CD4-positive, alpha-beta T cell treated with Interleukin-17A for 1 hour (primary cell): ENCODE measurements around the gene CEACAM3.

Experiments used
- DNase-seq: peaks from one replicate; pipeline ENCODE4 v3.0.0-alpha.2; 2020

The CEACAM3 gene

DNA sequence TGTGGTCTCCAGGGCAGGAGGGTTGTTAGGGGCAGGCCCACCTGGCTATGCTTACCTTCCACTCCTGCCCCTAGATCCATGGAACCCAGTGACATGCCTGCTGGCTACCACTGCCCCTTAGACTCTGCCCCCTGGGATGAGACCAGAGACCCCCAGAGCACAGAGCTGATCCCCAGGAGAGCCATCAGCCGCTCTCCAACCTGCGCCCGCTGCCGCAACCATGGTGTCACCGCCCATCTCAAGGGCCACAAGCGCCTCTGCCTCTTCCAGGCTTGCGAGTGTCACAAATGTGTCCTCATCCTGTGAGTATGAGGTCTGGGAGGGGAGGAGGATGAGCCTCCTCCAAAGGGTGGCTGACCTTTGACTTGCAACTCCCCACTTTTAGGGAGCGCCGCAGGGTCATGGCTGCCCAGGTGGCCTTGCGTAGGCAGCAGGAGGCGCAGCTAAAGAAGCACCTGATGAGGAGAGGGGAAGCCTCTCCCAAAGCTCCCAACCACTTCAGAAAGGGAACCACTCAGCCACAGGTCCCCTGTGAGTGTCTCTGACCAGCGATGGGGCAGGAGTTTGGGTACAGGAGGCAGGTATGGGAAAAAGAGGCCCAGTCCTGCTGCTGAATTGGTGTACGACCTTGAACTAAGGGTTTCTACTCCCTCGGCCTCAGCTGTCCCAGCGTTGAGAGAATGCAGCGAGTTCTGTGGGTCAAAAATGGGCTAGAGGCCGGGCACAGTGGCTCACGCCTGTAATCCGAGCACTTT lies 51.1 kb downstream of the CEACAM3 start:
- no peak for DNase-seq

DNA sequence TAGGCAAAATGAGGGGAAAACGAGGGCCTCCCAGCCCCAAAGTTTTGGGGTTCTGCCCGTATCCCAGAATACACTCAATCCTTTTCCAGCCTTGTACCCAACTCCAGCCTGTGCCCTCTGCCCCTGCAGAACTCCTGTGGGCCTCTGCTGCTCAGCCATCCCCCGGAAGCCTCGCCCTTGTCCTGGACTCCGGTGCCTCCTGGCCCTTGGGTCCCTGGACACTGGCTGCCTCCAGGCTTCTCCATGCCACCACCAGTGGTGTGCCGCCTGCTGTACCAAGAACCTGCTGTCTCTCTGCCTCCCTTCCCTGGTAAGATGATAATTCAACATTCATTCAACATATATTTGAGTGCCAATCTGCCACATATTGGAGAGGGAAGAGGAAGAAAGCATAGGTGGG lies 52.3 kb downstream of the CEACAM3 start:
- no peak for DNase-seq

DNA sequence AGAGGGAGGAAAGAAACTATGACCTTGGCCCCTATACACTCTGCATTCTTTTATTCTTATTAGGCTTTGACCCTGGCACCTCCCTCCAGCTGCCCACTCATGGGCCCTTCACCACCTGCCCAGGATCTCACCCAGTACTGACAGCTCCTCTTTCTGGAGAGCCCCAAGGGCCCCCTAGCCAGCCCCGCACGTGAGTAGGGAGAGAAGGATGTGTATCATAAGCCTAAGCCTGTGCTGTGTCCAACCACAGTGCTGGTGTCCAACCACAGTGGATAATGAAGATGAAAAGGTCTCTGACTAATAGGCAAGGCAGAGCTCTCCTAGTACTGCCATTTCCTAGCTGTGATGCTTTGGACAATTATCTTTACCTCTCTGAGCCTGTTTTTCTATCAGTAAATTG lies 52.7 kb downstream of the CEACAM3 start:
- DNase-seq = no peak

DNA sequence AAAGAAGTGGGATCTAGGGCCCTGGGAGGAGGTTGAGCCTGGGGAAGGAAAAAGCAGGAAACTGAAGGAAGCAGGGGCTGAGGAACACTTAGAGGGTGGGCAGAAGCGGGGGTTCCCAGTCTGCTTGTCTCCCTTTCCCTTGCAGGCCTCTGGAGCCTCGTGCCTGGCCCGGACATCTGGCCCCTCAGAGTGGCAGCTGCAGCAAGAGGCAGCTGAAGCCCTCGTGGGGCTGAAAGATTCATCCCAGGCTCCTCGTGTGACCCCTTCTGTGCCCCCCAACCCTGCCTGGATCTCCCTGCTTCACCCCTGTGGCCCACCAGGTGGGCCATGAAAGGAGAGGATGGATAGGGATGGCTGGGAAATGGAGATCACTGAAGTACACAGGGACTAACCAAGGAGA lies 54.0 kb downstream of the CEACAM3 start:
- no peak for DNase-seq

DNA sequence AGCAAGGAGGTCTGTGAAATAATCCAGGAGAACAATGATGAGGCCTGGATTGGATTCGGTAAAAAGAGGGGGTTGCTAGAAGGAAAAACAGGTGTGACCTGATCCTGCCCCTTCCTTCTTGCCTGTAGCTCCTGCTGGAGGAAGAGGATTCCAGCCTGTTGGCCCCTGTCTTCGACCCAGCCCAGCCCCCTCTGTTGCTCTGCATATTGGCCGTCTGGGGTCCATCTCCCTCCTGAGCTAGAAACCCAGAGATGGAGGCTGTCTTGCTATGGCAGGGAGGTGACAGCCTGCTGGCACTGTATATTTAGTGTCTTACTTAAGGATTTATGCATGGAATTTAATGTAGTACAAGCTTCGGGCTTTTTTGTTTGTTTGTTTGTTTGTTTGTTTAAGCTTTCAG lies 55.1 kb downstream of the CEACAM3 start:
- DNase-seq = no peak

DNA sequence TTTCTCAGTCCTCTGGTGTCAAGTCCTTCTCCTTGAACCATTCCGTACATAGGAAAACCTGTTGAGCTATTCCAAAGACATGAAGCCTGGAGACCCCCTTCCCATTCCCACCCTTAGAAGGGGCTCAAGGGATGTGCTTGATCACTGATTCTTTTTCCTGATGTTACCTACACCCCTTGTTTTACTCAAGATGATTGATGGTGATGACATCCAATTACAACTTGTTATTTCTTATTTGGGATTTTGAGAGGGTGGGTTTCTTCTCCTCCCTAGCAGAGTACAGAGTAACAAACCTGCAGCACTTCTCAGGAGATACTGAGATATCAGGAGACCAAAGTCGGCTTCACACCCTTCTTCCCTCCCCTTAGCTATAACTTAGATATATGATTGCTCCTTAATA lies 57.0 kb downstream of the CEACAM3 start:
- DNase-seq = no peak

DNA sequence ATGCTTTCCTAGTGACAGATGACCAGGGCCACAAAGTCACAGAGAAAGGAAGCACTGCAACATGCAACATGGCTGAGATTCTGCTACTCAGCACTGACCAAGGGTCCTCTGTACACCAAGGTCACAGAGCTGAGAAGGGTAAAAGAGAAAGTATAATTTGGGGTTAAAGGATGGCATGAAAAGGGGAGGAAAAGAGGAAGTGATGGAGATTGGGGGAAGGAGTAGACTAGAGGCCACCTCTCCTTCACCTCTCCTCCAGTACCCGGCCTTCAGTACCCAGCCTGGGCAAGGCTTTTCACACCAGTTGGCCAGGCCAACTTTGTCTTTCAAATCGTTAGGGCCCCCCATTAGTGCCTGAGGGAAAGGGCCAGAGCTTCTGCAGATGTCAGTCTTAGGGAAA lies 57.4 kb downstream of the CEACAM3 start:
- no peak for DNase-seq

DNA sequence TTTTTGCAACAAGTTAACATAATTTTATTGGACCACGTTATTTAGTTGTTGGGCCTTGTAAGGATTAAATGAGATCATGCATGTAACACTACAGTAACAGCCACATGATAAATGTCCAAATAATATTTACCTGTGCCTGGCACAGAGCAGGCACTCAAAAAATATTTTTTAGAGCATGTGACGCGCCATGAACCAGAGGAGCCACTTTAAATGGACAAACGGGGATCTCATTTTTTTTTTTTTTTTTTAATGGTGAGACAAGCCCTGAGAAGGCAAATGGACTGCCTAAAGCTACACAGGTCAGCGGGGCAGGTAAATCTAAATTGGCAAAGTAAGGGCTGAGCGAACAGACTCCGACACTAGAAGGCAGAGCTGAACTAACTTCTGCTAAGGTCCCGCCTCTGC lies 62.8 kb downstream of the CEACAM3 start:
- DNase-seq = no peak

DNA sequence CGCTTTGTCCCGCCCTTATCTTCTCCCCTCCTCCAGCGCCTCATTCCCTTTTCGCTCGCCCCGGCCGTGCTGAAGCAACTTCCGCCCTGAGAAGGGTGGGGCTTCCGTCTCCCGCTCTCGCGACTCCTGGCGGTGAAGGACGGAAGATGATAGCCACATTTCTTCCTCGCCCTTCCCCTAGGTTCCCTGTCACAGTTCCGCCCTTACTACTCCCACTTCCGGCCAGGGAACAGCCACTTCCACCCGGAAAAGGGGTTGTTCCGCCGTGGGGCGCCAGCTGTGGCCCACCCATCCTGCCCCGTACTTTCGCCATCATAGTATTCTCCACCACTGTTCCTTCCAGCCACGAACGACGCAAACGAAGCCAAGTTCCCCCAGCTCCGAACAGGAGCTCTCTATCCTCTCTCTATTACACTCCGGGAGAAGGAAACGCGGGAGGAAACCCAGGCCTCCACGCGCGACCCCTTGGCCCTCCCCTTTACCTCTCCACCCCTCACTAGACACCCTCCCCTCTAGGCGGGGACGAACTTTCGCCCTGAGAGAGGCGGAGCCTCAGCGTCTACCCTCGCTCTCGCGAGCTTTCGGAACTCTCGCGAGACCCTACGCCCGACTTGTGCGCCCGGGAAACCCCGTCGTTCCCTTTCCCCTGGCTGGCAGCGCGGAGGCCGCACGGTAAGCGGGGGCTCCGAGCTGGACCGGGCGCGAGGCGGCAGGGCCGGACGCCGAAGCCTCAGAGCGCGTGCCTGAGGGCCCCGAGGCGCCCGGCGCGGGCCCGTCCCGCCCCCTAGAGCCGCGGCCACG lies 63.4 kb downstream of the CEACAM3 start, which contains the start of gene RPS19:
Gene RPS19, plus strand, starts transcription at position 638 of the 801 bp plus-strand sequence. CDS start 520 bp downstream, outside the sequence.
- DNase-seq = peak; percentile 99

DNA sequence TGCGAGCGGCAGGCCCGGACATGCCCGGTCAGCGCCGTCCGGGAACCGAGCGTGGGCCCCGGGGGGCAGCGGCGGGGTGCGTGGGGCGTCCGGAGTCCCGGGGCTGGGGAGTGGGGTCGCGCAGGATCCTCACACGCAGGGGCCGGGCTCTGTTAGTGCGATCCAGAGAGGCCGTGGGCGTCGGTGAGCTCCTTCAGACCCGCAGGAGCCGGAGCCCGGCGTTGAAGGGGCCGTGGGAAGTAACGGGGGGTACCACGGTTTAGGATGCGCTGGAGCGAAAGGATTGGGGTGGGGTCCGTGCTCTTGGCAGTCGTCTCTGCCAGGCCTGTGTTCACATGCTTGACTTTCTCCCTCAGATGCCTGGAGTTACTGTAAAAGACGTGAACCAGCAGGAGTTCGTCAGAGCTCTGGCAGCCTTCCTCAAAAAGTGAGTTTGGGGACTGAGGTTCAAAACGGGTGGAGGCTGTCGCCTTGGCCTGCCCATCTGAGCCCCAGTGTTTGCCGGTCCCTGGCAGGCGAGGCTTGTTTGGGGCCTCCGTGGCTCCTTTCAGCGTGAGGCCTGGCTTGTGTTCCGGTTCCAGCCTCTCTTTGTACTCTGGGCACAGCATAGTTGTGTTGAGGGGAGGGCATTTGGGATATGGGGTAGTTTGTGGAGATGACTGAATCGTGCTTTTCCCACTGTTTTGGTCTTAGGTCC lies 64.2 kb downstream of the CEACAM3 start:
- DNase-seq = peak; percentile 34
